GM12878 (cell line): ENCODE data around the gene SLCO4A1.
"Not testable (repeated sequence)": the region's sequence is repeated elsewhere in the genome, so short reads cannot be mapped to it uniquely, and the experiment has no call there.

Source experiments
- CEBPZ ChIP-seq: fragments of 150-350 bp; IDR thresholded peaks from 2 replicates; pipeline ENCODE4 v1.6.1; 2016; ENCODE audit warnings: low read depth, low read length
- CHD2 ChIP-seq: IDR thresholded peaks from 2 replicates; pipeline ENCODE4 v1.6.1; 2011; ENCODE audit warnings: low read depth, low read length, improper control_type of control experiment, borderline replicate concordance
- NRF1 ChIP-seq: conservative IDR thresholded peaks from 2 replicates; pipeline ENCODE4 v1.6.1; 2011; ENCODE audit warnings: mild to moderate bottlenecking, low read depth, low read length, improper control_type of control experiment
- REST ChIP-seq: IDR thresholded peaks from 2 replicates; pipeline ENCODE4 v1.6.1; 2012; ENCODE audit warnings: mild to moderate bottlenecking, low read depth, low read length
- SIX5 ChIP-seq: IDR thresholded peaks from 2 replicates; pipeline ENCODE4 v1.6.1; 2011; ENCODE audit warnings: mild to moderate bottlenecking, low read depth, low read length, moderate library complexity; ENCODE audit not compliant: severe bottlenecking
- TBL1XR1 ChIP-seq: IDR thresholded peaks from 2 replicates; pipeline ENCODE4 v1.6.1; 2012; ENCODE audit warnings: low read depth, low read length, improper control_type of control experiment
- TCF7 ChIP-seq: IDR thresholded peaks from 2 replicates; pipeline ENCODE4 v1.6.1; 2014; ENCODE audit warnings: antibody characterized with exemption, borderline replicate concordance
- USF2 ChIP-seq: IDR thresholded peaks from 2 replicates; pipeline ENCODE4 v1.6.1; 2011; ENCODE audit warnings: low read depth, low read length, improper control_type of control experiment, borderline replicate concordance
- TF ChIP-seq, protein P1 (sequence below), 3 experiments: IDR thresholded peaks in 2 of 3; conservative IDR thresholded peaks in 1 of 3; 2 replicates each; pipeline ENCODE4 v1.5.1; 2011; ENCODE audit warnings: low read depth in 3 of 3, low read length in 3 of 3, mild to moderate bottlenecking in 3 of 3, control low read depth in 2 of 3, moderate library complexity in 2 of 3, inconsistent platforms in 1 of 3, mixed read lengths in 1 of 3; ENCODE audit not compliant: control insufficient read depth in 2 of 3, insufficient read depth in 1 of 3; ENCODE audit errors: extremely low read depth in 1 of 3
- TF ChIP-seq, protein P2 (sequence below): IDR thresholded peaks from 2 replicates; pipeline ENCODE4 v1.6.1; 2012; ENCODE audit warnings: low read depth, low read length, improper control_type of control experiment
- TF ChIP-seq, protein P3 (sequence below): IDR thresholded peaks from 2 replicates; pipeline ENCODE4 v1.6.1; 2011; ENCODE audit warnings: borderline replicate concordance, low read depth, mild to moderate bottlenecking, moderate library complexity, low read length; ENCODE audit not compliant: insufficient read depth, poor library complexity, severe bottlenecking

- TF ChIP-seq, protein P1, sequence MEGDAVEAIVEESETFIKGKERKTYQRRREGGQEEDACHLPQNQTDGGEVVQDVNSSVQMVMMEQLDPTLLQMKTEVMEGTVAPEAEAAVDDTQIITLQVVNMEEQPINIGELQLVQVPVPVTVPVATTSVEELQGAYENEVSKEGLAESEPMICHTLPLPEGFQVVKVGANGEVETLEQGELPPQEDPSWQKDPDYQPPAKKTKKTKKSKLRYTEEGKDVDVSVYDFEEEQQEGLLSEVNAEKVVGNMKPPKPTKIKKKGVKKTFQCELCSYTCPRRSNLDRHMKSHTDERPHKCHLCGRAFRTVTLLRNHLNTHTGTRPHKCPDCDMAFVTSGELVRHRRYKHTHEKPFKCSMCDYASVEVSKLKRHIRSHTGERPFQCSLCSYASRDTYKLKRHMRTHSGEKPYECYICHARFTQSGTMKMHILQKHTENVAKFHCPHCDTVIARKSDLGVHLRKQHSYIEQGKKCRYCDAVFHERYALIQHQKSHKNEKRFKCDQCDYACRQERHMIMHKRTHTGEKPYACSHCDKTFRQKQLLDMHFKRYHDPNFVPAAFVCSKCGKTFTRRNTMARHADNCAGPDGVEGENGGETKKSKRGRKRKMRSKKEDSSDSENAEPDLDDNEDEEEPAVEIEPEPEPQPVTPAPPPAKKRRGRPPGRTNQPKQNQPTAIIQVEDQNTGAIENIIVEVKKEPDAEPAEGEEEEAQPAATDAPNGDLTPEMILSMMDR (IDR thresholded peaks at IDR 0.05 in 2 of 3, conservative IDR thresholded peaks at IDR 0.05 in 1 of 3; ENCODE audit: control insufficient read depth in 2 of 3, extremely low read depth in 1 of 3, insufficient read depth in 1 of 3, low read depth in 3 of 3, low read length in 3 of 3) = not testable (repeated sequence)
- not testable (repeated sequence) for TF ChIP-seq SIX5, USF2, NRF1, CHD2, TCF7, TBL1XR1, REST, CEBPZ
- TF ChIP-seq, protein P2, sequence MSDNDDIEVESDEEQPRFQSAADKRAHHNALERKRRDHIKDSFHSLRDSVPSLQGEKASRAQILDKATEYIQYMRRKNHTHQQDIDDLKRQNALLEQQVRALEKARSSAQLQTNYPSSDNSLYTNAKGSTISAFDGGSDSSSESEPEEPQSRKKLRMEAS = not testable (repeated sequence)
- TF ChIP-seq, protein P3, sequence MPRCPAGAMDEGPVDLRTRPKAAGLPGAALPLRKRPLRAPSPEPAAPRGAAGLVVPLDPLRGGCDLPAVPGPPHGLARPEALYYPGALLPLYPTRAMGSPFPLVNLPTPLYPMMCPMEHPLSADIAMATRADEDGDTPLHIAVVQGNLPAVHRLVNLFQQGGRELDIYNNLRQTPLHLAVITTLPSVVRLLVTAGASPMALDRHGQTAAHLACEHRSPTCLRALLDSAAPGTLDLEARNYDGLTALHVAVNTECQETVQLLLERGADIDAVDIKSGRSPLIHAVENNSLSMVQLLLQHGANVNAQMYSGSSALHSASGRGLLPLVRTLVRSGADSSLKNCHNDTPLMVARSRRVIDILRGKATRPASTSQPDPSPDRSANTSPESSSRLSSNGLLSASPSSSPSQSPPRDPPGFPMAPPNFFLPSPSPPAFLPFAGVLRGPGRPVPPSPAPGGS = not testable (repeated sequence)
These were observed 14.9 kb upstream of the SLCO4A1 start for GRCh38 chr20:62627425-62627824.
